Neural progenitor cell (in vitro differentiated cells): Measurements from ENCODE around the gene DCUN1D4. TPM values are rescaled to one million over a fixed set of nuclear protein-coding genes. Genes with fewer than 3 reads are reported as not detected.

Experiments used
- DNase-seq: peaks from one replicate; pipeline ENCODE4 v3.0.0-alpha.2; 2016; ENCODE audit warnings: low spot score
- H2AFZ ChIP-seq: fragments of 200-600 bp; sonication (generic); replicated peaks from 2 replicates; pipeline ENCODE4 v1.6.1; 2016; ENCODE audit warnings: antibody characterized with exemption
- H3F3A ChIP-seq: fragments of 200-600 bp; sonication (generic); 2 replicates; pipeline ENCODE4 v1.6.1; 2016; ENCODE audit warnings: antibody characterized with exemption, low read depth
- H3K27ac ChIP-seq: fragments of 200-600 bp; sonication (generic); 2 replicates; pipeline ENCODE4 v1.5.1; 2016; ENCODE audit warnings: mild to moderate bottlenecking
- H3K27me3 ChIP-seq: fragments of 200-600 bp; sonication (generic); 2 replicates; pipeline ENCODE4 v1.6.1; 2016; ENCODE audit warnings: mild to moderate bottlenecking, moderate library complexity
- H3K36me3 ChIP-seq: fragments of 200-600 bp; sonication (generic); 2 replicates; pipeline ENCODE4 v1.5.1; 2016
- H3K4me1 ChIP-seq: fragments of 200-600 bp; sonication (generic); 2 replicates; pipeline ENCODE4 v1.6.1; 2016; ENCODE audit warnings: mixed run types
- H3K4me2 ChIP-seq: fragments of 200-600 bp; sonication (generic); 2 replicates; pipeline ENCODE4 v1.6.1; 2016
- H3K4me3 ChIP-seq: fragments of 200-600 bp; sonication (generic); 2 replicates; pipeline ENCODE4 v1.5.1; 2016
- H3K79me2 ChIP-seq: fragments of 200-600 bp; sonication (generic); 2 replicates; pipeline ENCODE4 v1.6.1; 2016; ENCODE audit warnings: low read depth
- H3K9ac ChIP-seq: fragments of 200-600 bp; sonication (generic); 2 replicates; pipeline ENCODE4 v1.6.1; 2016
- H3K9me3 ChIP-seq: fragments of 200-600 bp; sonication (generic); 2 replicates; pipeline ENCODE4 v1.5.1; 2016; ENCODE audit warnings: low read depth
- H4K20me1 ChIP-seq: fragments of 200-600 bp; sonication (generic); 2 replicates; pipeline ENCODE4 v1.6.1; 2016; ENCODE audit warnings: low read depth
- H3K27ac Mint-ChIP-seq: 3 replicates; pipeline ENCODE4 v1.8.0; 2021; ENCODE audit warnings: mixed read lengths
- H3K27me3 Mint-ChIP-seq: 2 replicates; pipeline ENCODE4 v1.8.0; 2022; ENCODE audit warnings: low read depth, mild to moderate bottlenecking, inconsistent platforms, moderate library complexity, mixed read lengths; ENCODE audit not compliant: insufficient read depth
- H3K36me3 Mint-ChIP-seq: 3 replicates; pipeline ENCODE4 v1.8.0; 2021; ENCODE audit warnings: mixed read lengths
- H3K4me1 Mint-ChIP-seq: 3 replicates; pipeline ENCODE4 v1.8.0; 2021; ENCODE audit warnings: mixed read lengths
- H3K4me3 Mint-ChIP-seq: 3 replicates; pipeline ENCODE4 v1.8.0; 2021; ENCODE audit warnings: mild to moderate bottlenecking, moderate library complexity, mixed read lengths
- H3K9me3 Mint-ChIP-seq: 3 replicates; pipeline ENCODE4 v1.8.0; 2020; ENCODE audit warnings: mixed read lengths
- EZH2 ChIP-seq: fragments of 200-600 bp; sonication (generic); IDR thresholded peaks from 2 replicates; pipeline ENCODE4 v1.6.1; 2017; ENCODE audit warnings: antibody characterized with exemption, mild to moderate bottlenecking, moderate library complexity
- EZH2phosphoT487 ChIP-seq: fragments of 200-600 bp; sonication (generic); IDR thresholded peaks from 2 replicates; pipeline ENCODE4 v1.6.1; 2017; ENCODE audit warnings: antibody characterized with exemption
- total RNA-seq: library from RNA; depleted of rRNA; stranded (reverse); fragments of >200 nt; gene quantifications from 2 replicates; pipeline ENCODE4 v1.2.3, GENCODE V29; 2015; ENCODE audit warnings: low replicate concordance
- TF ChIP-seq, protein P1 (sequence below): fragments of 200-600 bp; sonication (generic); IDR thresholded peaks from 2 replicates; pipeline ENCODE4 v1.5.1; 2017; ENCODE audit warnings: antibody characterized with exemption, mild to moderate bottlenecking

DCUN1D4 gene
- total RNA-seq, 1 donor from 2014 or later, result 180 TPM

DNA sequence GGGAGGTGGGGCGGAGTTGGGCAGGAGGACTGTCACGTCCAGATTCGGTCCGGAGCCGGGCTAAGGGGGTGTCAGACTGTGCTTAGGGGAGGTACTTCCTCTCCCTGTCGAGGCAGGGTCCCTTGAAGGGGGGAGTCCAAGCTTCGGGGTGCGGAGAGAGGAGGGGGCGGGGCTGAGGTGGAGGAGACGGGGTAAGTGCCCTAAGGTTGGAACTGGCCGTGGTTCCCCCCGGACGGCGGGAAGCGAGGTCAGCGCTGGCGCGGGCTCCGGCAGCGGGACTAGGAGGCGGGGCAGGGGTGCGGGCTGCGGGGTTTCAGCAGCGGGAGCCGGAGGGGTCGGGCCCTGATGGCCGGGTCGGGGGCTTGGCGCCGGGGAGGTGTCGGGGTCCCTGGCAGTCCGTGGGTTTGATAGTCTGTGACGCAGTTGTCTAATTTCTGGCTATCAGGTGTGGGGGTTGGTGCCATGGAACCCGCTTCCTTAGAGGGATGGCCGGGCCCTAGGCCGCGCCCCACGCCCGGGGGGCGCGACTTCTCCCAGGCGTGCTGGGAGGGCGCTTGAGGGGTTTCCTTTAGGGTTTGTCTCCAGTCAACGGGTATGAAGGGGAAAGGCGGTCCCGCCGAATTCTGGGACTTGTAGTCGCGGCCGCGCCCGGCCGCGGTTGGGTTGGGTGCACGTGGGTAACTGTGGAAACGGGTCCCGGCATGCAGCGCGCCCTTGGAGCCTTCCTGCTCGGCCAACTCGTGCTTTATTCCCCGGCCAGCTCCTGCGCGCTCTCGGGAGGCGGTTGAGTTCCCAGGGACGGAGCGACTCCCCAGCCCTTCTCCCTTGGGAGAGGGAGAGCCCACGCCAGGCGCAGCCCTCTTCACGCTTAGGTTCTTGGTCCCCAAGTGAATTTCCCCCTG, 1.5 kb downstream of the DCUN1D4 start:
- peaks cover 51% of the 10 kb centered on the region for H3K4me1 ChIP-seq
- peaks cover 36% of the 10 kb centered on the region for H3F3A ChIP-seq
- H3K9ac ChIP-seq, result peak overlapping the region; percentile 51
- Mint-ChIP-seq H3K4me3 (peak overlapping the region; percentile 92), H3K9me3 (no peaks in the 10 kb centered on the region), H3K27me3 (peaks cover 11% of the 10 kb centered on the region), H3K27ac (no peak overlapping the region), H3K4me1 (peaks cover 36% of the 10 kb centered on the region), H3K36me3 (peaks cover 3% of the 10 kb centered on the region)
- DNase-seq, result peak; percentile 96
- peak overlapping the region; percentile 74 for H3K27ac ChIP-seq
- peak overlapping the region; percentile 87 for H3K4me2 ChIP-seq
- TF ChIP-seq, protein P1, sequence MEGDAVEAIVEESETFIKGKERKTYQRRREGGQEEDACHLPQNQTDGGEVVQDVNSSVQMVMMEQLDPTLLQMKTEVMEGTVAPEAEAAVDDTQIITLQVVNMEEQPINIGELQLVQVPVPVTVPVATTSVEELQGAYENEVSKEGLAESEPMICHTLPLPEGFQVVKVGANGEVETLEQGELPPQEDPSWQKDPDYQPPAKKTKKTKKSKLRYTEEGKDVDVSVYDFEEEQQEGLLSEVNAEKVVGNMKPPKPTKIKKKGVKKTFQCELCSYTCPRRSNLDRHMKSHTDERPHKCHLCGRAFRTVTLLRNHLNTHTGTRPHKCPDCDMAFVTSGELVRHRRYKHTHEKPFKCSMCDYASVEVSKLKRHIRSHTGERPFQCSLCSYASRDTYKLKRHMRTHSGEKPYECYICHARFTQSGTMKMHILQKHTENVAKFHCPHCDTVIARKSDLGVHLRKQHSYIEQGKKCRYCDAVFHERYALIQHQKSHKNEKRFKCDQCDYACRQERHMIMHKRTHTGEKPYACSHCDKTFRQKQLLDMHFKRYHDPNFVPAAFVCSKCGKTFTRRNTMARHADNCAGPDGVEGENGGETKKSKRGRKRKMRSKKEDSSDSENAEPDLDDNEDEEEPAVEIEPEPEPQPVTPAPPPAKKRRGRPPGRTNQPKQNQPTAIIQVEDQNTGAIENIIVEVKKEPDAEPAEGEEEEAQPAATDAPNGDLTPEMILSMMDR, result no peak
- TF ChIP-seq EZH2phosphoT487, result no peak
- TF ChIP-seq EZH2, result no peak
- no peak overlapping the region for H2AFZ ChIP-seq
- peaks cover 13% of the 10 kb centered on the region for H3K27me3 ChIP-seq
- peaks cover 41% of the 10 kb centered on the region for H4K20me1 ChIP-seq
- peaks cover 58% of the 10 kb centered on the region for H3K79me2 ChIP-seq
- peak overlapping the region; percentile 91 for H3K4me3 ChIP-seq
- H3K9me3 ChIP-seq, result no peaks in the 10 kb centered on the region
- H3K36me3 ChIP-seq, result no peaks in the 10 kb centered on the region

DNA sequence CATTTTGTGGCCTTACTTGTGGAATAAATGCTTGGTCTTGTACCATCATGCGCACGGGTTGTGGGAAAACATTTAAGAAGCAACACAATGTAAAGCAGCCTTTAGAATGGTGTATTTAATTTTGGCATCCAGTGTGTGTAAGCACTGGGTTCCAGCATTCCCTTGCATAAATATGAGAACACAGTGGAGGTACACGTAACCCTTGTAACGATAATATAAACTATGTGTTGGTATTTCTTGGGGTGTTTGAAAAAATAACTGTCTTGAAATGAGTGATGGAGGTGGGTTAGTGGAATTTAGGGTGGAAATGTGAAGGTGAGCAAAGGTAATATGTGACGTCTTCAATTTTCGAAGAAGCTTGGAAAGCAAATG, 2.1 kb downstream of the DCUN1D4 start:
- Histone ChIP-seq H3K9me3 (no peaks in the 10 kb centered on the region), H3K9ac (peak overlapping the region; percentile 39), H3K4me3 (peak overlapping the region; percentile 91), H3K79me2 (peaks cover 64% of the 10 kb centered on the region), H3K4me1 (peaks cover 58% of the 10 kb centered on the region), H3K36me3 (no peaks in the 10 kb centered on the region), H4K20me1 (peaks cover 41% of the 10 kb centered on the region), H3F3A (peaks cover 42% of the 10 kb centered on the region), H2AFZ (no peak overlapping the region), H3K27ac (peak overlapping the region; percentile 74), H3K4me2 (peak overlapping the region; percentile 87), H3K27me3 (peaks cover 13% of the 10 kb centered on the region)
- peak overlapping the region; percentile 4 for H3K27ac Mint-ChIP-seq
- DNase-seq, result no peak
- H3K4me3 Mint-ChIP-seq, result peak overlapping the region; percentile 92
- H3K9me3 Mint-ChIP-seq, result no peaks in the 10 kb centered on the region
- H3K36me3 Mint-ChIP-seq, result peaks cover 3% of the 10 kb centered on the region
- H3K27me3 Mint-ChIP-seq, result peaks cover 11% of the 10 kb centered on the region
- peaks cover 41% of the 10 kb centered on the region for H3K4me1 Mint-ChIP-seq
- no peak for TF ChIP-seq EZH2
- TF ChIP-seq, protein P1, result no peak

DNA sequence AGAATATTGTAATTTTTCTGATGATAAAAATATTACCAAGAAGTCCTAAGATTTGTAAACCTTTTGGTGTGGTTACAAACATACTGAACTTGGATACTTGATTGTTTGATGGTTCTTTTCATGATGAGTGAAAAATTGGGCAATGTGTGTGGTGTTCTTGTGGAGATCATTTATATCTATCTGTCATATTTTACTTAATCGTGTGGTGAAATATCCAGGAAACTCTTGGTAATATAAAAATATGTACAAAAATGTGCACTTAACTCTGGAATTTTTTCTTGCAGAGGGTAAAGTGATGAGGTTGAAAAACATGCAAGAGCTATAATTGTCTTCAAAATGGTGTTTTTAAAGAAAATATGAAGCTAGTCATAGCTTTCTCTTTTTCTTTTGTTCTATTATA, 2.8 kb downstream of the DCUN1D4 start:
- Mint-ChIP-seq H3K4me3 (no peak overlapping the region), H3K36me3 (peaks cover 3% of the 10 kb centered on the region), H3K9me3 (no peaks in the 10 kb centered on the region), H3K27ac (no peak overlapping the region), H3K27me3 (peaks cover 11% of the 10 kb centered on the region), H3K4me1 (peaks cover 47% of the 10 kb centered on the region)
- peaks cover 71% of the 10 kb centered on the region for H3K79me2 ChIP-seq
- H3K4me1 ChIP-seq, result peaks cover 64% of the 10 kb centered on the region
- DNase-seq, result no peak
- H2AFZ ChIP-seq, result no peak overlapping the region
- no peak for TF ChIP-seq EZH2phosphoT487
- TF ChIP-seq EZH2, result no peak
- TF ChIP-seq, protein P1, result no peak
- peaks cover 13% of the 10 kb centered on the region for H3K27me3 ChIP-seq
- no peaks in the 10 kb centered on the region for H3K36me3 ChIP-seq
- H3K4me3 ChIP-seq, result peak overlapping the region; percentile 91
- no peaks in the 10 kb centered on the region for H3K9me3 ChIP-seq
- peaks cover 49% of the 10 kb centered on the region for H3F3A ChIP-seq
- H3K4me2 ChIP-seq, result peak overlapping the region; percentile 87
- H3K9ac ChIP-seq, result peak overlapping the region; percentile 39
- H3K27ac ChIP-seq, result no peak overlapping the region
- peaks cover 43% of the 10 kb centered on the region for H4K20me1 ChIP-seq
